ENCODE measurements around the gene GTF2IRD1. TPM values are rescaled to one million over a fixed set of nuclear protein-coding genes. Genes with fewer than 3 reads are reported as not detected.

Gene GTF2IRD1
- polyA plus RNA-seq, 1 of the 3 experiments (the other 2 are of a cell fraction), result 26.4 TPM

GRCh38 chr7:74467876-74468275, 14.2 kb downstream of the GTF2IRD1 start:
- Histone ChIP-seq H3K9me3 (no peaks in the 10 kb centered on the region), H2AFZ (ENCODE audit: low read depth) (no peak overlapping the region), H3K9me2 (no peaks in the 10 kb centered on the region), H3K9ac (no peak overlapping the region), H3K27ac (ENCODE audit: low read depth in 2 of 2, low read length in 1 of 2) (no peak overlapping the region), H3K4me1 (ENCODE audit: control insufficient read depth in 1 of 2, insufficient read depth in 2 of 2, low read depth in 1 of 2, low read length in 1 of 2) (peaks cover 0 to 8% of the 10 kb centered on the region in 2 experiments; a peak in 1 of 4 replicates), H3F3A (replicated peaks; ENCODE audit: insufficient read depth) (peaks cover 6% of the 10 kb centered on the region), H3K27me3 (ENCODE audit: insufficient read depth) (no peaks in the 10 kb centered on the region), H3K4me2 (no peak overlapping the region), H4K20me1 (ENCODE audit: insufficient read depth) (peaks cover 49% of the 10 kb centered on the region), H3K79me2 (ENCODE audit: insufficient read depth) (peaks cover 79% of the 10 kb centered on the region), H3K4me3 (ENCODE audit: low read depth in 2 of 2, low read length in 1 of 2) (no peak overlapping the region), H3K36me3 (replicated peaks in 1 of 2; ENCODE audit: control insufficient read depth in 1 of 2, insufficient read depth in 2 of 2, low read length in 1 of 2) (no peaks in the 10 kb centered on the region)
- ChIA-PET CTCF (interaction anchor here (0.8 to 2.5 kb wide), 5 partner anchors 17 to 98 kb away, joined by 3 to 7 read pairs (median 3); no protein-coding TSS in a partner anchor), POLR2A (no interaction called here)
- WGBS (ENCODE audit: low lambda C conversion rate), result 67% methylated on average over 5 of the region's 9 CpGs
- TF ChIP-seq CHD2 (IDR thresholded peaks at IDR 0.05; ENCODE audit: low read length, partially characterized antibody) (no peak), GATA2 (CRISPR knock-in tag; IDR thresholded peaks at IDR 0.05) (no peak), REST (IDR thresholded peaks at IDR 0.05; ENCODE audit: low read depth, low read length) (no peak), USF1 (IDR thresholded peaks at IDR 0.05; ENCODE audit: borderline replicate concordance, low read depth) (no peak), ELF1 (IDR thresholded peaks at IDR 0.05) (no peak), EZH2phosphoT487 (IDR thresholded peaks at IDR 0.05; ENCODE audit: borderline replicate concordance, low read depth) (no peak), POLR2AphosphoS5 (IDR thresholded peaks at IDR 0.05; ENCODE audit: low read depth, low read length) (no peak), TAF1 (IDR thresholded peaks at IDR 0.05; ENCODE audit: borderline replicate concordance, low read depth, low read length) (no peak), EP300 (IDR thresholded peaks at IDR 0.05; ENCODE audit: borderline replicate concordance in 1 of 2, low read depth in 1 of 2, low read length in 1 of 2) (no peak), SMC3 (IDR thresholded peaks at IDR 0.05; ENCODE audit: low read depth, low read length) (no peak), RAD21 (IDR thresholded peaks at IDR 0.05; ENCODE audit: low read length) (no peak), SIN3A (IDR thresholded peaks at IDR 0.05; ENCODE audit: borderline replicate concordance, low read depth, low read length) (no peak), RCOR1 (IDR thresholded peaks at IDR 0.05; ENCODE audit: low read length) (no peak)
- no peak for DNase-seq

GRCh38 chr7:74470504-74470903, 16.8 kb downstream of the GTF2IRD1 start:
- Histone ChIP-seq H4K20me1 (ENCODE audit: insufficient read depth) (peaks cover 40% of the 10 kb centered on the region), H3F3A (replicated peaks; ENCODE audit: insufficient read depth) (peaks cover 6% of the 10 kb centered on the region)
- POLR2A ChIA-PET, result no interaction called here
- TF ChIP-seq TEAD4 (IDR thresholded peaks at IDR 0.05; ENCODE audit: borderline replicate concordance, insufficient read depth) (no peak), MEF2A (IDR thresholded peaks at IDR 0.05; ENCODE audit: borderline replicate concordance, low read depth) (no peak), CTCF (IDR thresholded peaks at IDR 0.05) (no peak), USF2 (IDR thresholded peaks at IDR 0.05; ENCODE audit: borderline replicate concordance, low read depth, low read length) (no peak), EP300 (IDR thresholded peaks at IDR 0.05; ENCODE audit: borderline replicate concordance in 1 of 2, low read depth in 1 of 2, low read length in 1 of 2) (no peak), JUND (IDR thresholded peaks at IDR 0.05) (no peak)

More at GRCh38 chr7:74470504-74470903, 16.8 kb downstream of the GTF2IRD1 start:
- no peaks in the 10 kb centered on the region for H3K9me2 ChIP-seq
- peaks cover 0 to 8% of the 10 kb centered on the region in 2 experiments; a peak in 1 of 4 replicates for H3K4me1 ChIP-seq (ENCODE audit: control insufficient read depth in 1 of 2, insufficient read depth in 2 of 2, low read depth in 1 of 2, low read length in 1 of 2)
- H3K27me3 ChIP-seq (ENCODE audit: insufficient read depth), result no peaks in the 10 kb centered on the region
- CTCF ChIA-PET, result no interaction called here
- no peak overlapping the region for H3K4me2 ChIP-seq
- peaks cover 75% of the 10 kb centered on the region for H3K79me2 ChIP-seq (ENCODE audit: insufficient read depth)
- H3K36me3 ChIP-seq (replicated peaks in 1 of 2; ENCODE audit: control insufficient read depth in 1 of 2, insufficient read depth in 2 of 2, low read length in 1 of 2), result no peaks in the 10 kb centered on the region
- H3K9me3 ChIP-seq, result no peaks in the 10 kb centered on the region
- no peak for DNase-seq
- no peak overlapping the region for H3K9ac ChIP-seq
- no peak overlapping the region for H2AFZ ChIP-seq (ENCODE audit: low read depth)
- no peak overlapping the region for H3K4me3 ChIP-seq (ENCODE audit: low read depth in 2 of 2, low read length in 1 of 2)
- 94% methylated on average over 8 of the region's 8 CpGs for WGBS (ENCODE audit: low lambda C conversion rate)
- no peak overlapping the region for H3K27ac ChIP-seq (ENCODE audit: low read depth in 2 of 2, low read length in 1 of 2)
